Ovary (tissue), 9 donors: Measurements from ENCODE around the gene NEO1. TPM values are rescaled to one million over a fixed set of nuclear protein-coding genes. Genes with fewer than 3 reads are reported as not detected.

Source experiments
- DNase-seq, 5 donors: peaks; one replicate each; pipeline ENCODE4 v3.0.0-alpha.2; 2019 to 2020
- H3K27ac ChIP-seq, 2 donors: fragments of 200-600 bp; one replicate each; pipeline versions ENCODE4 v1.5.1 to v1.8.0; 2019 to 2022
- H3K27me3 ChIP-seq: fragments of 200-600 bp; one replicate; pipeline ENCODE4 v1.8.0; 2022
- H3K36me3 ChIP-seq: fragments of 200-600 bp; sonication (generic); one replicate; pipeline ENCODE4 v1.5.1; 2019
- H3K4me1 ChIP-seq: one replicate; pipeline ENCODE4 v1.8.1; 2013; ENCODE audit warnings: mild to moderate bottlenecking, moderate library complexity; ENCODE audit not compliant: insufficient read depth
- H3K4me3 ChIP-seq: fragments of 200-600 bp; sonication (generic); one replicate; pipeline ENCODE4 v1.5.1; 2017
- H3K9me3 ChIP-seq, 2 donors: fragments of 200-600 bp in 1 of 2; sonication (generic) in 1 of 2; one replicate each; pipeline versions ENCODE4 v1.5.1 to v1.8.1; 2013 to 2019; ENCODE audit warnings: mild to moderate bottlenecking in 1 of 2, moderate library complexity in 1 of 2
- CTCF ChIP-seq, 3 donors: fragments of 450-650 bp in 2 of 3; fragments of 200-600 bp in 1 of 3; IDR thresholded peaks; one replicate each; pipeline versions ENCODE4 v1.5.1 to v1.8.0; 2016 to 2022; ENCODE audit warnings: antibody characterized with exemption in 3 of 3, mild to moderate bottlenecking in 1 of 3
- EP300 ChIP-seq: sonication (generic); formaldehyde crosslinking; IDR thresholded peaks from one replicate; pipeline ENCODE4 v1.6.1; 2017; ENCODE audit warnings: antibody characterized with exemption
- POLR2A ChIP-seq: fragments of 450-650 bp; IDR thresholded peaks from one replicate; pipeline ENCODE4 v1.6.1; 2017; ENCODE audit warnings: antibody characterized with exemption, mild to moderate bottlenecking, moderate library complexity
- WGBS, 3 donors: extraction: QIAGEN DNeasy Blood & Tissue Kit in 1 of 3; methylation state at CpG; one replicate each; pipeline versions ENCODE4 v1.1.5 to v1.1.7; 2013 to 2017; 5-methylcytosine and 5-hydroxymethylcytosine counted together
- intact Hi-C, 4 donors: fragments of 100-400 bp; cut with DNase I; formaldehyde crosslinking; loops; one replicate each; pipeline versions ENCODE4 v1.11.0 to v1.15.1; 2022 to 2023
- polyA plus RNA-seq, 2 donors: library from polyadenylated mRNA; stranded (reverse); fragments of 200-250 nt in 1 of 2; fragments of 350-450 nt in 1 of 2; fragmentation: Illumina TruSeq in 1 of 2; extraction: RNeasy Lipid Tissue Mini Kit (QIAGEN cat#74804) in 1 of 2; gene quantifications; one replicate each; pipeline ENCODE4 v1.2.3, GENCODE V29; 2013 to 2014
- total RNA-seq, 7 donors: library from RNA; depleted of rRNA in 2 of 7; stranded (reverse); fragments of >200 nt in 2 of 7; fragmentation: NEBNext Ultra II Directional in 3 of 7; extraction: Animal tissue kit (Norgen Biotek cat#: 25700) in 3 of 7; gene quantifications; one replicate each; pipeline versions ENCODE4 v1.1.0 to v1.2.4, GENCODE V29; 2016 to 2023
- donor health status: DM: no; HTN: no; CAD: no; lungs with moderate emphysema.
- donor health status: DM: no; HTN: no; CAD: no.
- donor health status: Bipolar disorder and iron deficiency.
- donor health status: DM: yes; HTN: yes; CAD: no.
- donor health status: DM: no; HTN: no; CAD: no.
- donor health status: DM: yes; HTN: yes; CAD: no.

NEO1 gene
- total and polyA plus RNA-seq, 9 donors, result 22.8 to 54.7 (median 40.7) TPM

- WGBS, 3 donors, result 97 to 100% (median 99%) methylated on average over 2 of the region's 2 CpGs
- intact Hi-C loops, result no loop called here
Observed at GRCh38 chr15:73232776-73233175, 180.5 kb downstream of the NEO1 start.

GRCh38 chr15:73233623-73234022, 181.4 kb downstream of the NEO1 start:
- Histone ChIP-seq H3K9me3 (no peaks in the 10 kb centered on the region), H3K27ac (no peak overlapping the region), H3K36me3 (no peaks in the 10 kb centered on the region), H3K27me3 (no peaks in the 10 kb centered on the region), H3K4me3 (no peak overlapping the region), H3K4me1 (no peaks in the 10 kb centered on the region)
- no peak for DNase-seq
- WGBS, 3 donors, result 84 to 90% (median 86%) methylated on average over 5 of the region's 5 CpGs
- intact Hi-C loops, result no loop called here
- TF ChIP-seq EP300 (no peak), POLR2A (no peak), CTCF (IDR thresholded peaks at IDR 0.05) (no peak)

More at GRCh38 chr15:73232776-73233175, 180.5 kb downstream of the NEO1 start:
- H3K27me3 ChIP-seq, result no peaks in the 10 kb centered on the region
- H3K27ac ChIP-seq, result no peak overlapping the region
- no peaks in the 10 kb centered on the region for H3K36me3 ChIP-seq
- H3K4me3 ChIP-seq, result no peak overlapping the region
- no peak for DNase-seq
- H3K4me1 ChIP-seq, result no peaks in the 10 kb centered on the region
- no peaks in the 10 kb centered on the region for H3K9me3 ChIP-seq
- no peak for TF ChIP-seq EP300
- no peak for TF ChIP-seq CTCF (IDR thresholded peaks at IDR 0.05)
- no peak for TF ChIP-seq POLR2A

- no peaks in the 10 kb centered on the region for H3K4me1 ChIP-seq
- no peaks in the 10 kb centered on the region for H3K36me3 ChIP-seq
- no peak for TF ChIP-seq CTCF (IDR thresholded peaks at IDR 0.05)
- no peak for TF ChIP-seq POLR2A
- TF ChIP-seq EP300, result no peak
- WGBS, 3 donors, result 74 to 79% (median 78%) methylated on average over 3 of the region's 3 CpGs
- H3K4me3 ChIP-seq, result no peak overlapping the region
- intact Hi-C loops, result no loop called here
- no peaks in the 10 kb centered on the region for H3K9me3 ChIP-seq
- H3K27ac ChIP-seq, result no peak overlapping the region
- H3K27me3 ChIP-seq, result no peaks in the 10 kb centered on the region
- DNase-seq, result no peak
Observed at GRCh38 chr15:73237910-73238309, 185.6 kb downstream of the NEO1 start.

GRCh38 chr15:73239564-73240215, 187.4 kb downstream of the NEO1 start:
- no peak for DNase-seq
- Histone ChIP-seq H3K36me3 (no peaks in the 10 kb centered on the region), H3K4me3 (no peak overlapping the region), H3K27me3 (no peaks in the 10 kb centered on the region), H3K9me3 (no peaks in the 10 kb centered on the region), H3K4me1 (no peaks in the 10 kb centered on the region), H3K27ac (no peak overlapping the region)
- no peak for TF ChIP-seq CTCF (IDR thresholded peaks at IDR 0.05)
- no peak for TF ChIP-seq POLR2A
- TF ChIP-seq EP300, result no peak
- 87 to 88% (median 87%) methylated on average over 10 of the region's 10 CpGs for WGBS, 3 donors
- intact Hi-C loops, result loop anchor here in 1 of 4 donors (10.0 kb wide), 1 partner anchor 465 kb away; no protein-coding TSS in a partner anchor
